ENCODE measurements around the gene OIP5. TPM values are rescaled to one million over a fixed set of nuclear protein-coding genes. Genes with fewer than 3 reads are reported as not detected.

The OIP5 gene
- total and polyA plus RNA-seq, 9 of the 15 experiments (the other 6 are each of a cell fraction or from before 2014, with no cell fraction given): 8.3 to 54.8 (median 35.3) TPM

GRCh38 chr15:41340189-41340695 lies 7.9 kb upstream of the OIP5 start (continued):
- no peak for TF ChIP-seq ZNF143 (CRISPR knock-in tag; IDR thresholded peaks at IDR 0.05)
- TF ChIP-seq ZNF224 (CRISPR knock-in tag; IDR thresholded peaks at IDR 0.05): no peak
- TF ChIP-seq KLF10 (CRISPR knock-in tag; IDR thresholded peaks at IDR 0.05): no peak

GRCh38 chr15:41337631-41338522 lies 5.5 kb upstream of the OIP5 start:
- no peak overlapping the region for H3K4me2 ChIP-seq (ENCODE audit: insufficient read depth, low read length)

More at GRCh38 chr15:41337631-41338522, 5.5 kb upstream of the OIP5 start:
- no peak for TF ChIP-seq RFX1 (IDR thresholded peaks at IDR 0.05)
- TF ChIP-seq C11orf30 (IDR thresholded peaks at IDR 0.05; ENCODE audit: low read depth): peak; percentile 72; the same call in 1 of the 2 replicates
- TF ChIP-seq MAFG (tag; conservative IDR thresholded peaks at IDR 0.05): peak; percentile 49; the same call in 1 of the 2 replicates
- TF ChIP-seq ZNF316 (IDR thresholded peaks at IDR 0.05): peak; percentile 66
- in situ Hi-C loops (cut with MboI): no loop called here
- DNase-seq (ENCODE audit: extremely low read depth in 1 of 4, low spot score in 3 of 4): peak in 1 of 4 experiments; percentile 4
- peaks cover 96% of the 10 kb centered on the region for H3K79me2 ChIP-seq (ENCODE audit: control insufficient read depth, insufficient read depth, low read length)
- H3K9me1 ChIP-seq (ENCODE audit: control insufficient read depth, insufficient read depth, low read length): no peaks in the 10 kb centered on the region
- BruUV-seq (replicated peaks): no TSS peak
- peaks cover 7% of the 10 kb centered on the region; the same call in 1 of the 2 replicates for H4K20me1 ChIP-seq (replicated peaks; ENCODE audit: control insufficient read depth, insufficient read depth, low read length)
- 77% methylated on average over 10 of the region's 13 CpGs for WGBS (ENCODE audit: insufficient coverage, low coverage, missing lambda C conversion rate)
- H3K27ac ChIP-seq (ENCODE audit: extremely low read depth, low read depth, low read length): no peak overlapping the region
- H3K9me3 ChIP-seq (replicated peaks; ENCODE audit: control insufficient read depth, insufficient read depth, low read depth, low read length): no peaks in the 10 kb centered on the region
- H3K27me3 ChIP-seq (ENCODE audit: control insufficient read depth in 2 of 2, insufficient read depth in 2 of 2, low read length in 2 of 2): no peaks in the 10 kb centered on the region
- peaks cover 63% of the 10 kb centered on the region for H3K36me3 ChIP-seq (ENCODE audit: control insufficient read depth, insufficient read depth, low read length)
- ChIA-PET POLR2A (interaction anchor here (0.6 to 1.2 kb wide), 4 partner anchors 11 to 146 kb away, joined by 3 read pairs; no protein-coding TSS in a partner anchor), CTCF (ENCODE audit: low intra/inter-chr PET ratio) (interaction anchor here (0.5 kb wide), 2 partner anchors 48 to 897 kb away, joined by 3 to 4 read pairs; no protein-coding TSS in a partner anchor)
- no peak overlapping the region for H3K4me3 ChIP-seq
- no peak for ATAC-seq
- peaks cover 4 to 6% of the 10 kb centered on the region in 2 experiments; a peak in 2 of 5 replicates for H3K4me1 ChIP-seq (replicated peaks in 1 of 2; ENCODE audit: control insufficient read depth in 2 of 2, insufficient read depth in 2 of 2, low read length in 2 of 2)
- intact Hi-C loops (cut with micrococcal nuclease): no loop called here
- no peak overlapping the region for H3K9ac ChIP-seq (ENCODE audit: insufficient read depth in 1 of 2, low read depth in 2 of 2, low read length in 2 of 2)
- FAIRE-seq: no peak
- no peak overlapping the region for H2AFZ ChIP-seq (ENCODE audit: low read depth, low read length)

All from K562 (cell line).